ENCODE data around the gene PKIG. TPM values are rescaled to one million over a fixed set of nuclear protein-coding genes. Genes with fewer than 3 reads are reported as not detected.

PKIG gene
- total and polyA plus RNA-seq, 2 experiments from 2014 or later: 29.7 to 33.2 TPM

DNA sequence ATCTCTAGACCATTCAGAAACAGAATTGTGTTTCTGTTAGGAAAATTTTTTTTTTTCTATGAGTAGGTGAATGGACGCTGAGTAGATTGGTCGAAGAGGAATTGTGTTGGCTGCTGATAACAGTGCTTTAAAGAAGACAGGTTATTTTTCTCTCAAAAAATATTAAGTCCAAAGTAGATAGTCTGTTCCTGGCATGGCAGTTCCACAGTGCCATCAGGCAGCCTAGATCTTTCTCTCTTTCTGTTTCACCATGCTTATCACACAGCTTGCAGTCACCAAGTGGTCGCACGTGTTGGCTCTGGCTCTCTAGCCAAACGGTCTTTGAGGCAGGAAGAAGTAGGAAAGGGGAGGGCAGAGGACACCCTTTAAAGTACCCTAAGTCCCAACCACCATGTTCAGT lies 38.1 kb upstream of the PKIG start:
- Mint-ChIP-seq H3K27me3 (ENCODE audit: insufficient read depth, low read depth, poor library complexity) (peaks cover 9% of the 10 kb centered on the region), H3K4me3 (no peak overlapping the region), H3K9me3 (no peaks in the 10 kb centered on the region), H3K36me3 (ENCODE audit: low read depth) (no peaks in the 10 kb centered on the region), H3K27ac (no peak overlapping the region), H3K4me1 (peaks cover 7% of the 10 kb centered on the region)
- Histone ChIP-seq H3K27me3 (ENCODE audit: insufficient read depth) (no peaks in the 10 kb centered on the region), H3F3A (replicated peaks; ENCODE audit: low read depth) (no peaks in the 10 kb centered on the region), H2AFZ (no peak overlapping the region), H3K36me3 (ENCODE audit: insufficient read depth) (no peaks in the 10 kb centered on the region), H4K20me1 (replicated peaks; ENCODE audit: insufficient read depth) (no peaks in the 10 kb centered on the region; the same call in 1 of the 2 replicates), H3K9me2 (ENCODE audit: insufficient read depth) (no peaks in the 10 kb centered on the region), H3K4me3 (no peak overlapping the region), H3K79me2 (replicated peaks; ENCODE audit: insufficient read depth) (peaks cover 10% of the 10 kb centered on the region; the same call in 1 of the 2 replicates), H3K27ac (ENCODE audit: low read depth) (no peak overlapping the region), H3K4me1 (ENCODE audit: insufficient read depth) (no peaks in the 10 kb centered on the region), H3K4me2 (no peak overlapping the region)
- TF ChIP-seq CREB1 (CRISPR knock-in tag; IDR thresholded peaks at IDR 0.05; ENCODE audit: low read depth) (no peak), ZNF331 (CRISPR knock-in tag; IDR thresholded peaks at IDR 0.05; ENCODE audit: low read depth) (no peak), EZH2phosphoT487 (IDR thresholded peaks at IDR 0.05; ENCODE audit: unreplicated experiment) (no peak), POLR2AphosphoS5 (IDR thresholded peaks at IDR 0.05; ENCODE audit: low read depth) (no peak), REST (IDR thresholded peaks at IDR 0.05; ENCODE audit: unreplicated experiment) (no peak), NANOG (IDR thresholded peaks at IDR 0.05; ENCODE audit: borderline replicate concordance) (no peak)
- DNase-seq (ENCODE audit: low spot score) (no peak), ATAC-seq (no peak)

DNA sequence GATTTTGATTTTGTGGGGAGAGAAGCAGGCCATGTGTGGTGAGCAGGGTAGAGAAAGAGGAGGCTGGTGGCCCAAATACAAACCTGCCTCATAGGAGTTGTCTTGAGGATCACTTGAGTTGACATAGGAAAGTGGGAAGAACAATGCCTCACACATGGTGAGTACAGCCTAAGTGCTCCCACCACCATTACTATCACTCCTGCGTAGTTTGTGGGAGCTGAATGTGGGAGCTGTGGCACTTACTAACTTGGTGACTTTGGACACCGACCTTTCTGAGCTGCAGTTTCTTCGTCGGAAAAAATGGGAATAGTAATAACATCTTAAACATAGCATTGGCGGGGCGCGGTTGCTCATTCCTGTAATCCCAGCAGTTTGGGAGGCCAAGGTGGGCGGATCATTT lies 35.0 kb upstream of the PKIG start:
- ATAC-seq (no peak), DNase-seq (ENCODE audit: low spot score) (no peak)
- no peak overlapping the region for H3K27ac Mint-ChIP-seq
- no peak overlapping the region for H2AFZ ChIP-seq
- H3K27me3 ChIP-seq (ENCODE audit: insufficient read depth): no peaks in the 10 kb centered on the region
- H3K9me3 Mint-ChIP-seq: no peaks in the 10 kb centered on the region
- no peaks in the 10 kb centered on the region for H3K4me1 ChIP-seq (ENCODE audit: insufficient read depth)
- peaks cover 4% of the 10 kb centered on the region for H3K27me3 Mint-ChIP-seq (ENCODE audit: insufficient read depth, low read depth, poor library complexity)
- no peaks in the 10 kb centered on the region for H3F3A ChIP-seq (replicated peaks; ENCODE audit: low read depth)
- H3K4me2 ChIP-seq: no peak overlapping the region
- H3K9me2 ChIP-seq (ENCODE audit: insufficient read depth): no peaks in the 10 kb centered on the region
- H3K4me3 ChIP-seq: no peak overlapping the region
- no peaks in the 10 kb centered on the region for H3K36me3 Mint-ChIP-seq (ENCODE audit: low read depth)
- no peaks in the 10 kb centered on the region for H3K36me3 ChIP-seq (ENCODE audit: insufficient read depth)
- H3K4me3 Mint-ChIP-seq: no peak overlapping the region
- peaks cover 2% of the 10 kb centered on the region; the same call in 1 of the 3 replicates for H3K4me1 Mint-ChIP-seq
- H3K27ac ChIP-seq (ENCODE audit: low read depth): no peak overlapping the region
- no peaks in the 10 kb centered on the region; the same call in none of the 2 replicates for H4K20me1 ChIP-seq (replicated peaks; ENCODE audit: insufficient read depth)
- 0 out of 2 replicates have a peak, but pooled peaks cover 4% of the 10 kb centered on the region for H3K79me2 ChIP-seq (replicated peaks; ENCODE audit: insufficient read depth)
- TF ChIP-seq STAT1 (IDR thresholded peaks at IDR 0.05; ENCODE audit: unreplicated experiment) (no peak), POLR2AphosphoS5 (IDR thresholded peaks at IDR 0.05; ENCODE audit: low read depth) (no peak), EZH2 (IDR thresholded peaks at IDR 0.05; ENCODE audit: low read depth, unreplicated experiment) (no peak), CTCF (conservative IDR thresholded peaks at IDR 0.05; ENCODE audit: low read depth in 2 of 2) (no peak), ZNF331 (CRISPR knock-in tag; IDR thresholded peaks at IDR 0.05; ENCODE audit: low read depth) (no peak), NANOG (IDR thresholded peaks at IDR 0.05; ENCODE audit: borderline replicate concordance) (no peak), EZH2phosphoT487 (IDR thresholded peaks at IDR 0.05; ENCODE audit: unreplicated experiment) (no peak), ZNF462 (CRISPR knock-in tag; IDR thresholded peaks at IDR 0.05) (no peak)

All from GM23338 (cell line).